Panc1 (cell line): ENCODE measurements around the gene NR2F1. TPM values are rescaled to one million over a fixed set of nuclear protein-coding genes. Genes with fewer than 3 reads are reported as not detected.

Experiments
- ATAC-seq: fragments of 200-7000 bp; cut with Tn5 transposase; 2 replicates; pipeline ENCODE4 v1.9.1; 2020; ENCODE audit warnings: mild to moderate bottlenecking, moderate library complexity
- BruUV-seq: library from RNA; stranded (reverse); fragments of 400-500 nt; replicated peaks from 2 replicates; lab custom pipeline; 2021; lab: Mats Ljungman, UMichigan
- CTCF ChIA-PET: fragments of 300-600 bp; sonication (Branson Sonifier 250); formaldehyde crosslinking; loops from one replicate; lab custom pipeline; 2022; ENCODE audit warnings: antibody characterized with exemption; lab: Charles Lee
- POLR2A ChIA-PET: fragments of 300-600 bp; sonication (Branson Sonifier 250); formaldehyde crosslinking; loops from one replicate; lab custom pipeline; 2022; ENCODE audit warnings: antibody characterized with exemption; lab: Charles Lee
- DNase-seq: peaks from one replicate; pipeline ENCODE4 v3.0.0-alpha.2; 2010; ENCODE audit warnings: low read depth, low spot score
- H3K27ac ChIP-seq: 2 replicates; pipeline ENCODE4 v1.5.1; 2011; ENCODE audit warnings: mild to moderate bottlenecking, low read length, inconsistent platforms
- H3K27me3 ChIP-seq: fragments of 200-500 bp; sonication (Bioruptor generic); 2 replicates; pipeline ENCODE4 v1.6.0; 2014; ENCODE audit warnings: low read length, inconsistent platforms; ENCODE audit not compliant: control insufficient read depth, insufficient read depth
- H3K36me3 ChIP-seq: fragments of 200-500 bp; sonication (Bioruptor generic); 2 replicates; pipeline ENCODE4 v1.5.1; 2014; ENCODE audit warnings: inconsistent platforms, mild to moderate bottlenecking, low read length, moderate library complexity; ENCODE audit not compliant: control insufficient read depth, insufficient read depth
- H3K4me1 ChIP-seq: 2 replicates; pipeline ENCODE4 v1.5.1; 2011; ENCODE audit warnings: inconsistent platforms, mild to moderate bottlenecking, low read length, moderate library complexity; ENCODE audit not compliant: control insufficient read depth, insufficient read depth
- H3K4me3 ChIP-seq, 2 experiments: 2 replicates each; pipeline ENCODE4 v1.5.1; 2011 to 2012; ENCODE audit warnings: low read depth in 2 of 2, low read length in 2 of 2, mild to moderate bottlenecking in 2 of 2, inconsistent platforms in 1 of 2, moderate library complexity in 1 of 2
- H3K9me3 ChIP-seq: fragments of 200-500 bp; sonication (Bioruptor generic); 2 replicates; pipeline ENCODE4 v1.5.1; 2014; ENCODE audit warnings: low read depth, mild to moderate bottlenecking, inconsistent platforms, low read length, moderate library complexity; ENCODE audit not compliant: control insufficient read depth, insufficient read depth
- POLR2AphosphoS5 ChIP-seq: IDR thresholded peaks from 2 replicates; pipeline ENCODE4 v1.6.1; 2012; ENCODE audit warnings: mild to moderate bottlenecking, low read depth, low read length, moderate library complexity
- REST ChIP-seq, 2 experiments: IDR thresholded peaks; 2 replicates each; pipeline ENCODE4 v1.6.1; 2011 to 2012; ENCODE audit warnings: low read depth in 2 of 2, control low read depth in 1 of 2, low read length in 1 of 2, mild to moderate bottlenecking in 1 of 2, moderate library complexity in 1 of 2; ENCODE audit not compliant: insufficient read depth in 1 of 2
- SIN3A ChIP-seq: IDR thresholded peaks from 2 replicates; pipeline ENCODE4 v1.6.1; 2012; ENCODE audit warnings: low read depth, mild to moderate bottlenecking, low read length, moderate library complexity, borderline replicate concordance; ENCODE audit not compliant: insufficient read depth
- TCF7L2 ChIP-seq: IDR thresholded peaks from 2 replicates; pipeline ENCODE4 v1.6.1; 2011; ENCODE audit warnings: mild to moderate bottlenecking, low read depth, low read length, inconsistent platforms
- in situ Hi-C: cut with HindIII; loops from 2 replicates; pipeline ENCODE4 v1.10.0; 2016; ENCODE audit warnings: low sequenced_read_pairs, low pct_unique_long_range_greater_than_20kb
- intact Hi-C: fragments of 100-400 bp; cut with micrococcal nuclease; formaldehyde crosslinking; loops from one replicate; pipeline ENCODE4 v1.10.0; 2022; ENCODE audit not compliant: unreplicated experiment
- total RNA-seq: library from RNA; stranded (reverse); gene quantifications from one replicate; pipeline ENCODE4 v1.2.1, GENCODE V29; 2021; ENCODE audit not compliant: unreplicated experiment
- TF ChIP-seq, protein P1 (sequence below): fragments of 450-650 bp; IDR thresholded peaks from 2 replicates; pipeline ENCODE4 v1.5.1; 2017; ENCODE audit warnings: mild to moderate bottlenecking

Gene NR2F1
- total RNA-seq, 1 experiment from 2014 or later: 49.5 TPM

- Histone ChIP-seq H3K27ac (no peak overlapping the region), H3K36me3 (no peaks in the 10 kb centered on the region), H3K27me3 (peaks cover under 1% of the 10 kb centered on the region), H3K4me1 (peaks cover 19% of the 10 kb centered on the region), H3K4me3 (no peak overlapping the region), H3K9me3 (no peaks in the 10 kb centered on the region)
- no peak for DNase-seq
- intact Hi-C loops: no loop called here
- TF ChIP-seq TCF7L2 (no peak), REST (IDR thresholded peaks at IDR 0.05; ENCODE audit: insufficient read depth in 1 of 2, low read depth in 2 of 2, low read length in 1 of 2) (no peak), POLR2AphosphoS5 (no peak), SIN3A (no peak)
- TF ChIP-seq, protein P1, sequence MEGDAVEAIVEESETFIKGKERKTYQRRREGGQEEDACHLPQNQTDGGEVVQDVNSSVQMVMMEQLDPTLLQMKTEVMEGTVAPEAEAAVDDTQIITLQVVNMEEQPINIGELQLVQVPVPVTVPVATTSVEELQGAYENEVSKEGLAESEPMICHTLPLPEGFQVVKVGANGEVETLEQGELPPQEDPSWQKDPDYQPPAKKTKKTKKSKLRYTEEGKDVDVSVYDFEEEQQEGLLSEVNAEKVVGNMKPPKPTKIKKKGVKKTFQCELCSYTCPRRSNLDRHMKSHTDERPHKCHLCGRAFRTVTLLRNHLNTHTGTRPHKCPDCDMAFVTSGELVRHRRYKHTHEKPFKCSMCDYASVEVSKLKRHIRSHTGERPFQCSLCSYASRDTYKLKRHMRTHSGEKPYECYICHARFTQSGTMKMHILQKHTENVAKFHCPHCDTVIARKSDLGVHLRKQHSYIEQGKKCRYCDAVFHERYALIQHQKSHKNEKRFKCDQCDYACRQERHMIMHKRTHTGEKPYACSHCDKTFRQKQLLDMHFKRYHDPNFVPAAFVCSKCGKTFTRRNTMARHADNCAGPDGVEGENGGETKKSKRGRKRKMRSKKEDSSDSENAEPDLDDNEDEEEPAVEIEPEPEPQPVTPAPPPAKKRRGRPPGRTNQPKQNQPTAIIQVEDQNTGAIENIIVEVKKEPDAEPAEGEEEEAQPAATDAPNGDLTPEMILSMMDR: no peak
- no TSS peak for BruUV-seq
- ChIA-PET CTCF (interaction anchor here (0.6 kb wide), 1 partner anchor 683 kb away, joined by 3 read pairs; no protein-coding TSS in a partner anchor), POLR2A (interaction anchor here (1.4 kb wide), 1 partner anchor 17 kb away, joined by 4 read pairs; no protein-coding TSS in a partner anchor)
- in situ Hi-C loops: loop anchor here (25.0 kb wide), 1 partner anchor 209 kb away; no protein-coding TSS in a partner anchor
- no peak for ATAC-seq
These were observed 20.2 kb downstream of the NR2F1 start for GRCh38 chr5:93603078-93603792.

DNA sequence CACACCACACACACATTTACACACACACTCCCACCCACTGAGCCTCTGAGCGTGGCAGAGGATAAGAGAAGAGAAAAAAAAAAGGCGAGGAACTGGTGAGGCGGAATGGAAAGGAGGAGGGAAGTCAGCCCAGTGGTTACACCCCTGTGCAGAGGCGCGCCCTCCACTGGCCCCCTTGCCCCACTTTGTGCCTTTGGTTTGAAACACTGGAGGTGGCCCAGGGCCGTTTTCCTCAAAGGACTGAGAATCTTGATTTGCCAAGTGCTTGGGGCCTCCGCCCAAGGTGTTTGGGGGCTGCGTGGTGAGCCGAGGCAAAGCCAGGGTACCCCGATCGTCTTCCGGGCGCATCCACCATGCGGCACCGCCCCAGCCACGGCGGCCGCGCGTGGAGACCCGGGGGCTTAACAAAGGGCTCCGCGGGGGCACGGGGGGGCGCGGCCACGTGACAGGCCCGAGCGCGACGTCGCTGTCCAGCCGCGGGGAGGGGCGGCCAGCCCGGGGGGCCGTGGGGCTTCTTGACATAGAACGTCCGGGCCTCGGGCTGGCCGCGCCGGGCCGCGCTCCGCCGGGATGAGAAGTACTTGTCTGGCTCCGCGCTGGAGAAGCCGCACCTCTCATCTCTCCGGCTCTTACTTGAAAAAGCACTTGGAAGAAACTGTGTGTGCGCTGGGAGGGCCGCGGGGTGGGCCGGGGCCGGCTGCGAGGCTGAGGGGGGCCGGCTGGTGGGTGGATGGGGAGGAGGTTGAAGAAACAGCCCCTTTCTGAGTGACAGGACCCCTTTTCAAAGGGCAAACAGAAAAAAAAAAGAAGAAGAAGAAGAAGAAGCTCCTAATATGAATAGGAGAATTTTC, 21.0 kb downstream of the NR2F1 start:
- no peaks in the 10 kb centered on the region for H3K36me3 ChIP-seq
- no peaks in the 10 kb centered on the region for H3K9me3 ChIP-seq
- no peak for TF ChIP-seq TCF7L2
- TF ChIP-seq SIN3A: no peak
- TF ChIP-seq, protein P1: no peak
- no peak for TF ChIP-seq POLR2AphosphoS5
- TF ChIP-seq REST (IDR thresholded peaks at IDR 0.05; ENCODE audit: insufficient read depth in 1 of 2, low read depth in 2 of 2, low read length in 1 of 2): no peak
- H3K4me1 ChIP-seq: peaks cover 19% of the 10 kb centered on the region
- intact Hi-C loops: no loop called here
- H3K27ac ChIP-seq: no peak overlapping the region
- H3K27me3 ChIP-seq: peaks cover 8% of the 10 kb centered on the region
- no peak for ATAC-seq
- ChIA-PET CTCF (no interaction called here), POLR2A (interaction anchor here (1.4 kb wide), 1 partner anchor 16 kb away, joined by 4 read pairs; no protein-coding TSS in a partner anchor)
- no peak overlapping the region for H3K4me3 ChIP-seq
- in situ Hi-C loops: loop anchor here (25.0 kb wide), 1 partner anchor 208 kb away; no protein-coding TSS in a partner anchor
- DNase-seq: no peak
- no TSS peak for BruUV-seq
